Right forelimb (tissue), 1 donor: ENCODE results near the gene LIPI.
"Not testable (repeated sequence)": the region's sequence is repeated elsewhere in the genome, so short reads cannot be mapped to it uniquely, and the experiment has no call there.

Experiments used
- DNase-seq: peaks from one replicate; pipeline ENCODE4 v3.0.0-alpha.2; 2018

LIPI gene

GRCh38 chr21:14072761-14073535 lies 137.8 kb downstream of the LIPI start:
- DNase-seq = no peak

GRCh38 chr21:14071902-14072734 lies 138.6 kb downstream of the LIPI start:
- no peak for DNase-seq

GRCh38 chr21:14070968-14071367 lies 139.8 kb downstream of the LIPI start:
- DNase-seq = no peak

GRCh38 chr21:14070049-14070893 lies 140.5 kb downstream of the LIPI start:
- DNase-seq = no peak

- no peak for DNase-seq
Observed at GRCh38 chr21:14064296-14064645, 146.5 kb downstream of the LIPI start.

GRCh38 chr21:14063620-14064295 lies 147.0 kb downstream of the LIPI start:
- DNase-seq = not testable (repeated sequence)

GRCh38 chr21:14062684-14063083 lies 148.1 kb downstream of the LIPI start:
- DNase-seq = not testable (repeated sequence)

- not testable (repeated sequence) for DNase-seq
Observed at GRCh38 chr21:14061820-14062219, 148.9 kb downstream of the LIPI start.

- DNase-seq = not testable (repeated sequence)
Observed at GRCh38 chr21:14058995-14059627, 151.6 kb downstream of the LIPI start.
